NCI-H2171 (cell line): Measurements from ENCODE around the gene BAZ1A.

Source experiments
- DNase-seq: peaks from one replicate; lab custom pipeline; 2025; lab: John Stamatoyannopoulos, UW

BAZ1A gene

GRCh38 chr14:34875031-34875922 lies at the start of gene BAZ1A:
TSS of gene BAZ1A (minus strand) at chr14:34875360. CDS start at chr14:34874604, 756 bp downstream.
- DNase-seq = peak; percentile 89

- DNase-seq = no peak
Measured at GRCh38 chr14:34920339-34920738, 45.2 kb upstream of the BAZ1A start.

- DNase-seq = no peak
Measured at GRCh38 chr14:34913619-34914018, 38.5 kb upstream of the BAZ1A start.

GRCh38 chr14:34912966-34913365 lies 37.8 kb upstream of the BAZ1A start:
- no peak for DNase-seq

- DNase-seq = no peak
Measured at GRCh38 chr14:34912182-34912581, 37.0 kb upstream of the BAZ1A start.

GRCh38 chr14:34911209-34912150 lies 36.3 kb upstream of the BAZ1A start:
- DNase-seq = no peak

- DNase-seq = no peak
Measured at GRCh38 chr14:34906287-34906686, 31.1 kb upstream of the BAZ1A start.

- DNase-seq = no peak
Measured at GRCh38 chr14:34895277-34895676, 20.1 kb upstream of the BAZ1A start.

GRCh38 chr14:34890937-34891336 lies 15.8 kb upstream of the BAZ1A start:
- DNase-seq = no peak

GRCh38 chr14:34888186-34888585 lies 13.0 kb upstream of the BAZ1A start:
- no peak for DNase-seq

- no peak for DNase-seq
Measured at GRCh38 chr14:34883954-34884353, 8.8 kb upstream of the BAZ1A start.

- DNase-seq = peak; percentile 52
Measured at GRCh38 chr14:34874386-34875030, 652 bp downstream of the BAZ1A start.

- peak; percentile 92 for DNase-seq
Measured at GRCh38 chr14:34873589-34874385, 1.4 kb downstream of the BAZ1A start.

- peak; percentile 92 for DNase-seq
Measured at GRCh38 chr14:34872822-34873588, 2.2 kb downstream of the BAZ1A start.

- no peak for DNase-seq
Measured at GRCh38 chr14:34867199-34867598, 8.0 kb downstream of the BAZ1A start.

GRCh38 chr14:34865889-34866574 lies 9.1 kb downstream of the BAZ1A start:
- no peak for DNase-seq

- DNase-seq = no peak
Measured at GRCh38 chr14:34863844-34864243, 11.3 kb downstream of the BAZ1A start.

GRCh38 chr14:34858765-34859164 lies 16.4 kb downstream of the BAZ1A start:
- DNase-seq = no peak

GRCh38 chr14:34857689-34858449 lies 17.3 kb downstream of the BAZ1A start:
- DNase-seq = no peak
